ENCODE data around the gene RREB1. TPM values are rescaled to one million over a fixed set of nuclear protein-coding genes. Genes with fewer than 3 reads are reported as not detected.

RREB1 gene
- total RNA-seq, 2 donors from 2014 or later, result 34.7 to 48.1 TPM

GRCh38 chr6:7245668-7246393 lies 138.1 kb downstream of the RREB1 start:
- no peaks in the 10 kb centered on the region for H3K9me3 ChIP-seq (ENCODE audit: control insufficient read depth, low read length, poor library complexity, severe bottlenecking)
- no peak overlapping the region for H3K4me3 Mint-ChIP-seq
- ATAC-seq (no peak), DNase-seq (no peak)
- H3K36me3 Mint-ChIP-seq (ENCODE audit: low read depth), result peaks cover 5% of the 10 kb centered on the region
- no peak overlapping the region for H3K27ac Mint-ChIP-seq
- no peaks in the 10 kb centered on the region for H3K27me3 Mint-ChIP-seq
- peaks cover 13% of the 10 kb centered on the region for H3K4me1 Mint-ChIP-seq

GRCh38 chr6:7246401-7247178 lies 138.8 kb downstream of the RREB1 start:
- Mint-ChIP-seq H3K4me3 (no peak overlapping the region), H3K4me1 (peaks cover 9% of the 10 kb centered on the region), H3K27ac (no peak overlapping the region), H3K36me3 (ENCODE audit: low read depth) (peaks cover 3% of the 10 kb centered on the region), H3K27me3 (no peaks in the 10 kb centered on the region)
- ATAC-seq, result no peak
- DNase-seq, result no peak
- H3K9me3 ChIP-seq (ENCODE audit: control insufficient read depth, low read length, poor library complexity, severe bottlenecking), result no peaks in the 10 kb centered on the region

- Mint-ChIP-seq H3K36me3 (ENCODE audit: low read depth) (peaks cover 3% of the 10 kb centered on the region), H3K27me3 (no peaks in the 10 kb centered on the region), H3K27ac (no peak overlapping the region), H3K4me3 (no peak overlapping the region), H3K4me1 (peaks cover 9% of the 10 kb centered on the region)
- no peak for DNase-seq
- H3K9me3 ChIP-seq (ENCODE audit: control insufficient read depth, low read length, poor library complexity, severe bottlenecking), result no peaks in the 10 kb centered on the region
- no peak for ATAC-seq
Observed at GRCh38 chr6:7247179-7247456, 139.4 kb downstream of the RREB1 start.

- no peaks in the 10 kb centered on the region for H3K9me3 ChIP-seq (ENCODE audit: control insufficient read depth, low read length, poor library complexity, severe bottlenecking)
- no peaks in the 10 kb centered on the region for H3K27me3 Mint-ChIP-seq
- H3K27ac Mint-ChIP-seq, result no peak overlapping the region
- no peak overlapping the region for H3K4me3 Mint-ChIP-seq
- no peak for DNase-seq
- H3K36me3 Mint-ChIP-seq (ENCODE audit: low read depth), result peaks cover 3% of the 10 kb centered on the region
- peaks cover 6% of the 10 kb centered on the region for H3K4me1 Mint-ChIP-seq
- ATAC-seq, result no peak
Observed at GRCh38 chr6:7247828-7248227, 140.1 kb downstream of the RREB1 start.

GRCh38 chr6:7249391-7249790 lies 141.6 kb downstream of the RREB1 start:
- Mint-ChIP-seq H3K4me3 (no peak overlapping the region), H3K4me1 (no peaks in the 10 kb centered on the region), H3K27me3 (no peaks in the 10 kb centered on the region), H3K27ac (no peak overlapping the region), H3K36me3 (ENCODE audit: low read depth) (peaks cover 3% of the 10 kb centered on the region)
- H3K9me3 ChIP-seq (ENCODE audit: control insufficient read depth, low read length, poor library complexity, severe bottlenecking), result no peaks in the 10 kb centered on the region
- DNase-seq, result no peak
- ATAC-seq, result no peak

- H3K27ac Mint-ChIP-seq, result no peak overlapping the region
- no peaks in the 10 kb centered on the region for H3K27me3 Mint-ChIP-seq
- H3K4me3 Mint-ChIP-seq, result no peak overlapping the region
- no peak for DNase-seq
- H3K4me1 Mint-ChIP-seq, result no peaks in the 10 kb centered on the region
- H3K9me3 ChIP-seq (ENCODE audit: control insufficient read depth, low read length, poor library complexity, severe bottlenecking), result no peaks in the 10 kb centered on the region
- H3K36me3 Mint-ChIP-seq (ENCODE audit: low read depth), result peaks cover 3% of the 10 kb centered on the region
- no peak for ATAC-seq
Observed at GRCh38 chr6:7249946-7250643, 142.3 kb downstream of the RREB1 start.

GRCh38 chr6:7250812-7251211 lies 143.1 kb downstream of the RREB1 start:
- no peak overlapping the region for H3K4me3 Mint-ChIP-seq
- ATAC-seq (no peak), DNase-seq (no peak)
- no peaks in the 10 kb centered on the region for H3K27me3 Mint-ChIP-seq
- H3K27ac Mint-ChIP-seq, result no peak overlapping the region
- H3K9me3 ChIP-seq (ENCODE audit: control insufficient read depth, low read length, poor library complexity, severe bottlenecking), result no peaks in the 10 kb centered on the region
- H3K36me3 Mint-ChIP-seq (ENCODE audit: low read depth), result peaks cover 3% of the 10 kb centered on the region
- H3K4me1 Mint-ChIP-seq, result no peaks in the 10 kb centered on the region

- no peaks in the 10 kb centered on the region for H3K4me1 Mint-ChIP-seq
- H3K9me3 ChIP-seq (ENCODE audit: control insufficient read depth, low read length, poor library complexity, severe bottlenecking), result no peaks in the 10 kb centered on the region
- DNase-seq, result no peak
- no peak overlapping the region for H3K4me3 Mint-ChIP-seq
- no peak overlapping the region for H3K27ac Mint-ChIP-seq
- no peaks in the 10 kb centered on the region for H3K27me3 Mint-ChIP-seq
- no peak for ATAC-seq
- H3K36me3 Mint-ChIP-seq (ENCODE audit: low read depth), result peaks cover 3% of the 10 kb centered on the region
Observed at GRCh38 chr6:7251646-7252260, 144.0 kb downstream of the RREB1 start.

GRCh38 chr6:7252390-7252789 lies 144.6 kb downstream of the RREB1 start:
- H3K4me3 Mint-ChIP-seq, result no peak overlapping the region
- H3K4me1 Mint-ChIP-seq, result no peaks in the 10 kb centered on the region
- no peaks in the 10 kb centered on the region for H3K9me3 ChIP-seq (ENCODE audit: control insufficient read depth, low read length, poor library complexity, severe bottlenecking)
- ATAC-seq (no peak), DNase-seq (no peak)
- no peaks in the 10 kb centered on the region for H3K27me3 Mint-ChIP-seq
- no peak overlapping the region for H3K27ac Mint-ChIP-seq
- peaks cover 3% of the 10 kb centered on the region for H3K36me3 Mint-ChIP-seq (ENCODE audit: low read depth)

- Mint-ChIP-seq H3K36me3 (ENCODE audit: low read depth) (peaks cover 2% of the 10 kb centered on the region), H3K4me3 (no peak overlapping the region), H3K27me3 (peaks cover 12% of the 10 kb centered on the region), H3K4me1 (peaks cover 5% of the 10 kb centered on the region), H3K27ac (no peak overlapping the region)
- no peaks in the 10 kb centered on the region for H3K9me3 ChIP-seq (ENCODE audit: control insufficient read depth, low read length, poor library complexity, severe bottlenecking)
- DNase-seq, result no peak
- no peak for ATAC-seq
Observed at GRCh38 chr6:7254980-7255835, 147.4 kb downstream of the RREB1 start.

- H3K9me3 ChIP-seq (ENCODE audit: control insufficient read depth, low read length, poor library complexity, severe bottlenecking), result no peaks in the 10 kb centered on the region
- Mint-ChIP-seq H3K4me1 (peaks cover 12% of the 10 kb centered on the region), H3K4me3 (no peak overlapping the region), H3K27me3 (peaks cover 19% of the 10 kb centered on the region), H3K27ac (no peak overlapping the region), H3K36me3 (ENCODE audit: low read depth) (peaks cover 6% of the 10 kb centered on the region)
- ATAC-seq, result no peak
- DNase-seq, result no peak
Observed at GRCh38 chr6:7255918-7256317, 148.2 kb downstream of the RREB1 start.

- Mint-ChIP-seq H3K4me3 (no peak overlapping the region), H3K36me3 (ENCODE audit: low read depth) (peaks cover 6% of the 10 kb centered on the region), H3K27me3 (peaks cover 23% of the 10 kb centered on the region), H3K4me1 (peaks cover 18% of the 10 kb centered on the region), H3K27ac (no peak overlapping the region)
- DNase-seq, result no peak
- ATAC-seq, result no peak
- H3K9me3 ChIP-seq (ENCODE audit: control insufficient read depth, low read length, poor library complexity, severe bottlenecking), result no peaks in the 10 kb centered on the region
Observed at GRCh38 chr6:7256785-7257184, 149.0 kb downstream of the RREB1 start.

Data from T-helper 17 cell (primary cell).